ENCODE measurements around the gene SLIRP. TPM values are rescaled to one million over a fixed set of nuclear protein-coding genes. Genes with fewer than 3 reads are reported as not detected.

The SLIRP gene
- polyA plus RNA-seq, 1 of the 3 experiments (the other 2 are of a cell fraction) = 306 TPM

GRCh38 chr14:77752266-77752665 lies 44.4 kb downstream of the SLIRP start:
- Histone ChIP-seq H3K9me3 (no peaks in the 10 kb centered on the region), H3K27ac (ENCODE audit: low read depth in 2 of 2, low read length in 1 of 2) (no peak overlapping the region), H3K4me2 (no peak overlapping the region), H2AFZ (ENCODE audit: low read depth) (no peak overlapping the region), H3K27me3 (ENCODE audit: insufficient read depth) (no peaks in the 10 kb centered on the region), H4K20me1 (ENCODE audit: insufficient read depth) (peaks cover 24% of the 10 kb centered on the region), H3K9me2 (no peaks in the 10 kb centered on the region), H3K36me3 (replicated peaks in 1 of 2; ENCODE audit: control insufficient read depth in 1 of 2, insufficient read depth in 2 of 2, low read length in 1 of 2) (peaks cover 54 to 56% of the 10 kb centered on the region in 2 experiments), H3K9ac (no peak overlapping the region), H3K4me1 (ENCODE audit: control insufficient read depth in 1 of 2, insufficient read depth in 2 of 2, low read depth in 1 of 2, low read length in 1 of 2) (no peaks in the 10 kb centered on the region), H3K79me2 (ENCODE audit: insufficient read depth) (peaks cover 75% of the 10 kb centered on the region), H3K4me3 (ENCODE audit: low read depth in 2 of 2, low read length in 1 of 2) (no peak overlapping the region), H3F3A (replicated peaks; ENCODE audit: insufficient read depth) (peaks cover 7% of the 10 kb centered on the region)
- CTCF ChIA-PET = interaction anchor here (0.7 to 2.2 kb wide), 3 partner anchors 12 to 19 kb away, joined by 3 to 6 read pairs (median 6); no protein-coding TSS in a partner anchor
- POLR2A ChIA-PET = interaction anchor here (1.0 kb wide), 1 partner anchor 22 kb away, joined by 3 read pairs; no protein-coding TSS in a partner anchor
- TF ChIP-seq RAD21 (IDR thresholded peaks at IDR 0.05; ENCODE audit: low read length) (no peak), USF2 (IDR thresholded peaks at IDR 0.05; ENCODE audit: borderline replicate concordance, low read depth, low read length) (no peak), FOXM1 (IDR thresholded peaks at IDR 0.05; ENCODE audit: low read depth) (no peak)
- DNase-seq = no peak
- WGBS (ENCODE audit: low lambda C conversion rate) = 96% methylated on average over 2 of the region's 2 CpGs

- Histone ChIP-seq H3K36me3 (replicated peaks in 1 of 2; ENCODE audit: control insufficient read depth in 1 of 2, insufficient read depth in 2 of 2, low read length in 1 of 2) (peaks cover 54 to 56% of the 10 kb centered on the region in 2 experiments), H3K4me1 (ENCODE audit: control insufficient read depth in 1 of 2, insufficient read depth in 2 of 2, low read depth in 1 of 2, low read length in 1 of 2) (no peaks in the 10 kb centered on the region), H3K27ac (ENCODE audit: low read depth in 2 of 2, low read length in 1 of 2) (no peak overlapping the region), H3K4me2 (no peak overlapping the region), H3K79me2 (ENCODE audit: insufficient read depth) (peaks cover 82% of the 10 kb centered on the region), H3K4me3 (ENCODE audit: low read depth in 2 of 2, low read length in 1 of 2) (no peak overlapping the region), H3K27me3 (ENCODE audit: insufficient read depth) (no peaks in the 10 kb centered on the region), H3F3A (replicated peaks; ENCODE audit: insufficient read depth) (peaks cover 7% of the 10 kb centered on the region), H3K9ac (no peak overlapping the region), H3K9me3 (no peaks in the 10 kb centered on the region), H3K9me2 (no peaks in the 10 kb centered on the region), H4K20me1 (ENCODE audit: insufficient read depth) (peaks cover 24% of the 10 kb centered on the region), H2AFZ (ENCODE audit: low read depth) (no peak overlapping the region)
- DNase-seq = no peak
- TF ChIP-seq ELF1 (IDR thresholded peaks at IDR 0.05) (no peak), GABPA (IDR thresholded peaks at IDR 0.05; ENCODE audit: low read depth) (no peak), ZBTB33 (IDR thresholded peaks at IDR 0.05; ENCODE audit: borderline replicate concordance, low read depth) (no peak), TEAD4 (IDR thresholded peaks at IDR 0.05; ENCODE audit: borderline replicate concordance, insufficient read depth) (no peak)
- WGBS (ENCODE audit: low lambda C conversion rate) = 67% methylated on average over 3 of the region's 3 CpGs
- ChIA-PET POLR2A (no interaction called here), CTCF (interaction anchor here (2.0 to 2.2 kb wide), 2 partner anchors 13 to 14 kb away, joined by 6 read pairs; no protein-coding TSS in a partner anchor)
Observed at GRCh38 chr14:77752799-77753516, 45.1 kb downstream of the SLIRP start.
